ENCODE measurements around the gene ARMC9.
"Not testable (repeated sequence)": the region's sequence is repeated elsewhere in the genome, so short reads cannot be mapped to it uniquely, and the experiment has no call there.

The ARMC9 gene

GRCh38 chr2:231287696-231288095 is 89.3 kb downstream of the ARMC9 start:
- no peak for DNase-seq (ENCODE audit: low spot score)

- no peak for DNase-seq (ENCODE audit: low spot score)
Measured at GRCh38 chr2:231288590-231288989, 90.2 kb downstream of the ARMC9 start.

GRCh38 chr2:231290321-231291015 is 92.0 kb downstream of the ARMC9 start:
- no peak for DNase-seq (ENCODE audit: low spot score)

GRCh38 chr2:231292472-231293134 is 94.2 kb downstream of the ARMC9 start:
- no peak for DNase-seq (ENCODE audit: low spot score)

- no peak for DNase-seq (ENCODE audit: low spot score)
Measured at GRCh38 chr2:231293163-231293562, 94.7 kb downstream of the ARMC9 start.

DNA sequence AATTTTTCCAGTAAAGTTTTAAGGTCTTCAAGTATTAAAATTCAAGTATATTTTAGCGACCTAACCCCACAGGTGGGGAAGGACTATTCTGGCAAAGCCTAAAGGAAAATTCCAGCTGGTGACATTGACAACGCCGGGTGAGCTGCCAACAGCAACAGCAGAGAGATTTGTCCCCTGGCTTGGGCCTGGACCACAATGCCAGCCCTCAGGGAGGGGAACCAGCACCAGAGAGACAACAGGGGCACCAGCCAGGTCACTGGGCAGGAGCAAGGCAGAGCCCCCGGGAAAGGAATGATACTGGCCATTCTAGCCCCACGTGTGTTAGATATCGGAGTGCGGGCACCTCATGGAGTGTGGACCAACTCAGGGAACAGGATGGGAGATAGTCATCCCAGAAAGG is 95.7 kb downstream of the ARMC9 start:
- no peak for DNase-seq (ENCODE audit: low spot score)

- DNase-seq (ENCODE audit: low spot score) = no peak
Measured at GRCh38 chr2:231294571-231295362, 96.3 kb downstream of the ARMC9 start.

DNA sequence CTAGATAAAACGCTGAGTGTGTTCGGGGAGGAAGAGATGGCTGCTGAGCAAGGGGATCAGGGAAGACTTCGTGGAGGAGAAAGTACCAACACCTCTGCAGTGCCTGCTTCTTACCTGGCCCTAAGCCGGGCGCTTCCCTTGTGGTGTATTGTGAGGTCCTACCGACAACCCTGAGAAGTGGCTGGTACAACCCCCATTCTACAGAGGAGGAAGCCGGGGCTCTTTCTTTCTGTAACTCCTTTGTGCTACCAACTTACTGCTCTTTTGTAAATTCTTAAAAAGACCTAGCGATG is 96.9 kb downstream of the ARMC9 start:
- no peak for DNase-seq (ENCODE audit: low spot score)

DNA sequence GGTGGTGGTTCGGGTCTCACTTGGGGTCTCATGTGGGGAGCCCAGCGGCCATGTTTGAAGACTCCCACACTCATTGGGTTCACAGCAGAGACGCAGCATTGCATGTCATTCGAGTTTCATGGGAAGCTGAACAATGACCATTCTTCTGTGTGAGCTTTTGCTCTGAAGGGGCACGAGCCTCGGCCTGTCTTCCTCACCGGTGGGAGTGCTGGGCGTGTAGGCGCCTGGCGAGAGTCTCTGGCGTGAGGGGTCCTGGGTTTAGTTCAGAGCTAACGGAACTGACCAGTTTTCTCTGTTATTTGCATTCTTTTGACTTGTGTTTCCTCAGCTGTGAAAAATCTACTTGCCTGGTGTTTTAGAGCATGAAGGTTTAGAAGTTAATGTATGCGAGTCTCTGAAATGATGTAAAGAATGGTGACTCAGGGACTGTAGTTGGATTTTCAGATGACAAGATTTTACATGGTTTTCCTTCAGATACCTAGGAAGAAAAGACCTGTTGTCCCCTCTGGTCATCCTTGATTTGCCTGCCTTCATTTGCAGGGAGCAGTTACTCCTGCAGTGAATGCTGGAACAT is 98.1 kb downstream of the ARMC9 start:
- DNase-seq (ENCODE audit: low spot score) = no peak

- peak; percentile 15 for DNase-seq (ENCODE audit: low spot score)
Measured at GRCh38 chr2:231297108-231297908, 98.9 kb downstream of the ARMC9 start.

DNA sequence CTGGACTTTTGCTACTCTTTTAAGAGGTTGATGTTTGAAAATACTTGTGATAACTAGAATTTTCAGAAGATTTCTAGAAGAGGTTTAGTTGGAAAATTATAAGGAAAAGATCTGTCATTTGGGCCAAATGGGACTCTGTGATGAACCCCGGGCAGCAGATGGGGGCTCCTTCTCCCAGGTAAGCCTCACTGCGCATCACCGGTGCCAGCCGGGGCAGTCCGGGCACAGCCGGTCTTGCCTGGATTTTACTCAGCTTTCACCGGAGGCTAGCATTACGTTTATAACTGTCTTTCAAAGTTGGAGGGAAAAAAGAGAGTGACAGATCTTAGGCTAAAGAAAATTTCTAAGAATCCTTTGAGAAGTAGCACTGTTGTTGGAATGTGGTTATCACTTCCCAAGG is 99.7 kb downstream of the ARMC9 start:
- DNase-seq (ENCODE audit: low spot score) = no peak

DNA sequence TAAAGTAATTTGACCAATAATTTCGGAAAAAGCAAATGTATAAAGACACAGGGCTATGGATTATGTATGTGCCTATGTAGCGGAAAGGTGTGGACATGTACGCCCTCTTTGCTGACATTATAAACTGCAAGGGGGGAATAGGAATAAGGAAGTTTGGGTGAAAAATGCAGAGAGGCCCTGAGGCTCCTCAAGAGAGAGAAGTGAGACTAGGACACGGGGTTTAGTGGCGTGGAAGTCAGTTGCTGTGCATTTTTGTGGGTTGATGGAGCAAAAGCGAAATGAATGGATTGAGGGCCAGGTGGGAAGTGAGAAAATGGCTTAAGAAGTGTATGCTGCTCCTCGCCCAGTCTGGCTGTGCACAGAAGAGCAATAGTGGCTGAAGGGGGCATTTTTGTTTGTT is 100.8 kb downstream of the ARMC9 start:
- DNase-seq (ENCODE audit: low spot score) = no peak

DNA sequence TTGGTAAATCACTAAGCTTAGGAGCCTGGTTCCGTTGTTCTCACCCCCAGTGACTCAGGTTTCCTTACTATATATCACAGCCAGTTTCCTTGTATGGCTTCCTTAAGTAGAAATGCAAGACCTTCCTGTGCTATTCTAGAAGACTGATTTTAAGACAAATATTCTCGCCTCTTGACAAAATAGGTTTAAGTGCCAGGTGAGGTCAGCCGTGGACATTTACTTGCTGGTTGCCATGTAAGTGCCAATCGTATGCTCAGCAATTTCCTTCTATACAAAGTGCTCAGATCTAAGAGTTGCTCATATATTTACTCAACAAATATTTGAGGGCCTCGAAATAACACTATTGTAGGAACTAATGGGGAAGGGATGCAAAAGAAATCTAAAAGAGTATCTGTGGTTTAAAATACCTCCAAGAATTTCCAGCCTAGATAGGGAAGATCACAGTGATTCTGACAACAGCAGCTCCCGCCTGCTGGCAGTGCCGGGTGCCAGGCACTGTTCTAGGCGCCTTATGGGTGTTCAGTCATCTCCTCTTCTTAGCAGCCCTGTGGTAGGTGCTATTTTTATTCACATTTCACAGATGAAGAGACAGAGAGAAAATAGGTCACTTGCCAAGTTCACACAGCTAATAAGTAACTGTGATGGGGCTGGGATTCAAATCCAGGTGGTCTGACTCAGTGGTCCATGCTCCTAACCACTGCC is 101.7 kb downstream of the ARMC9 start:
- no peak for DNase-seq (ENCODE audit: low spot score)

DNA sequence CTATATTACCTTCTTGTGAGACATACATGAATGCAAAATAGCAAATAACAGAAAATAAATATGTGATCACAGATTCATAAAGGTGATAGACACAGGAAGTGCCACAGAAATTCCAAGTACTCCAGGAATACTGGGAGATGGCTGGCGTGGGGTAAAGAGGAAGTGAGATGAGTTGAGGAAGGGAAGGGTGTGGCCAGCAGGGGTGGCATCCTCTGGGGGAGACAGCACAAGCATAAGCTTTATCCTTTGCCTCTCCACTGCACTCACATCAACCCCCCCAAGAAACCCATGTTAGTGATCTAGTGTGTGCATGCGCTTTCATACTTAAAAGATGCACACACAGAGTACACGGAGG is 102.3 kb downstream of the ARMC9 start:
- DNase-seq (ENCODE audit: low spot score) = no peak

GRCh38 chr2:231304259-231304658 is 105.8 kb downstream of the ARMC9 start:
- not testable (repeated sequence) for DNase-seq (ENCODE audit: low spot score)

DNA sequence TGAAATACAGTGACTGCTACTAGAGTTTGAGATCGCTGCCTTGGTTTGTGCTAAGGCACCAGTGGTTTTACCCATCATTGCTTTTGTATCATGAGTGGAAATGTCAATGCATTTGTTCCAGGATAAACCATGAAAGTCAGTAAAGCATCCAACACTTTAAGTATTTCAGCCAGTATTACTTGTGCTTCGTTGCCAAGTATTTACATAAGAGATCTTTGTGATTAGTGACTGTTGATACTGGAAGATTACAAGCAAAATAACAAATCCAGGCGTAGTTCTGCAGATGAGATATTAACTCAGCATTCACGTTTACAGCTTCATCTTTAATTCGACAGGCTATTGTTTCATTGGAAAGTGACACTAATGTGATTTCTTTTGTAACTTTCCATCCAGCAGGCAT is 106.8 kb downstream of the ARMC9 start:
- no peak for DNase-seq (ENCODE audit: low spot score)

- no peak for DNase-seq (ENCODE audit: low spot score)
Measured at GRCh38 chr2:231306791-231307393, 108.5 kb downstream of the ARMC9 start.

DNA sequence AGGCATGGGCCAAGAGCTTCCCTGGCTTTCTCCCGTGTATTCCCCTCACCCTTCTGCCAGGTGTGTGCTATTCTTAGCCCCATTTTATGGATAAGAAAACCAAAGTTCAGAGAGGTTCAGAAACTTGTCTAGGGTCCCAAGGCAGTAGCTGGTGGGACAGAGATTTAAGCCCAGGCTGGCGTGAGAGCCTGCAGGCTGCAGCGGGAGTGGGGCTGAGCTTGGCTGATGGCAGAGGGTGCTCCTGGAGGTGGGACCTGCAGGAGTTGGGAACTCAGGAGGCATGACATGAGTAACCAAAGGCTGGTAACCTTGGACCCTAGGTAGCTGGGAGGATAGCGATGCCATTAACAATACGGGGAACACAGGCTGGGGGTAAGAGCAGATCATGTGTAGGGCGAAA is 109.8 kb downstream of the ARMC9 start:
- DNase-seq (ENCODE audit: low spot score) = no peak

GRCh38 chr2:231308631-231309428 is 110.4 kb downstream of the ARMC9 start:
- DNase-seq (ENCODE audit: low spot score) = no peak

DNA sequence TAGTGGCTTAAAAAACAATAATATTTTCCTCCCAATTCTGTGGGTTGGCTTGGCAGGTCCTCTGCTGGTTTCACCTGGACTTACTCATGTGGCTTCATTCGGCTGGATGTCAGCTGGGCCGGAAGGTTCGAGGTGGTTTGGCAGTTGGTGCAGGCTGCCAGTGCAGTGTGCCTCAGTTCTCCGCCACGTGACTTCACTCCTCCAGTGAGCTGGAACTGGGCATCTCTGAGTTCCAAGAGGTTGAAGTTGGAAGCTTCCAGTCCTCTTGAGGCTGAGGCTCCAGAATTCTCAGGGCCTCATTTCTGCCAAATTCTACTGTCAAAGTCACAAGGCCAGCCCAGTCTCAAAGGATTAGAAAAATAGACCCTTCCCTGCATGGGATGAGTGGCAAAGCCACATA is 113.6 kb downstream of the ARMC9 start:
- no peak for DNase-seq (ENCODE audit: low spot score)

Measured in activated CD4-positive, alpha-beta T cell treated with anti-CD3 and anti-CD28 coated beads, Interleukin-2, Interleukin-4, amounts not matched to agents 100 ng/mL and 50 ng/mL, durations not matched to agents 16 hours and 8 hours (primary cell).